DOHH2 (cell line): ENCODE data around the gene KITLG.
"Not testable (repeated sequence)": the region's sequence is repeated elsewhere in the genome, so short reads cannot be mapped to it uniquely, and the experiment has no call there.

Experiments
- H3F3A ChIP-seq: fragments of 200-600 bp; sonication (generic), shearing (Covaris generic); 2 replicates; pipeline ENCODE4 v1.6.0; 2016; ENCODE audit warnings: antibody characterized with exemption, mild to moderate bottlenecking; ENCODE audit not compliant: control insufficient read depth, insufficient read depth
- H3K27ac ChIP-seq: fragments of 200-600 bp; sonication (generic); 2 replicates; pipeline ENCODE4 v1.5.1; 2014; ENCODE audit warnings: low read depth, mild to moderate bottlenecking, low read length, moderate library complexity
- H3K27me3 ChIP-seq: fragments of 200-600 bp; sonication (generic); 2 replicates; pipeline ENCODE4 v1.6.1; 2014; ENCODE audit warnings: mild to moderate bottlenecking, low read length, mixed read lengths; ENCODE audit not compliant: control insufficient read depth
- H3K36me3 ChIP-seq: fragments of 200-600 bp; sonication (generic); 2 replicates; pipeline ENCODE4 v1.6.1; 2014; ENCODE audit warnings: mild to moderate bottlenecking, low read length, moderate library complexity, mixed read lengths; ENCODE audit not compliant: control insufficient read depth
- H3K4me1 ChIP-seq: fragments of 200-600 bp; sonication (generic); 2 replicates; pipeline ENCODE4 v1.6.1; 2014; ENCODE audit warnings: mild to moderate bottlenecking, low read length, mixed read lengths; ENCODE audit not compliant: control insufficient read depth
- H3K4me2 ChIP-seq: fragments of 200-600 bp; sonication (generic); 2 replicates; pipeline ENCODE4 v1.6.0; 2014; ENCODE audit warnings: mild to moderate bottlenecking, low read length, moderate library complexity
- H3K4me3 ChIP-seq: fragments of 200-600 bp; sonication (generic); 2 replicates; pipeline ENCODE4 v1.5.1; 2014; ENCODE audit warnings: mild to moderate bottlenecking, low read length, mixed read lengths
- H3K79me2 ChIP-seq: fragments of 200-600 bp; sonication (generic); 2 replicates; pipeline ENCODE4 v1.6.1; 2014; ENCODE audit warnings: mild to moderate bottlenecking, low read length, mixed read lengths; ENCODE audit not compliant: control insufficient read depth
- H3K9me2 ChIP-seq: fragments of 200-600 bp; sonication (generic); replicated peaks from 2 replicates; pipeline ENCODE4 v1.6.1; 2014; ENCODE audit warnings: mild to moderate bottlenecking, low read length, mixed read lengths; ENCODE audit not compliant: control insufficient read depth
- H3K9me3 ChIP-seq: fragments of 200-600 bp; sonication (generic); 2 replicates; pipeline ENCODE4 v1.6.1; 2014; ENCODE audit warnings: antibody characterized with exemption, low read length, mixed read lengths; ENCODE audit not compliant: control insufficient read depth, insufficient read depth
- H4K20me1 ChIP-seq: fragments of 200-600 bp; sonication (generic); 2 replicates; pipeline ENCODE4 v1.6.0; 2014; ENCODE audit warnings: low read depth, mild to moderate bottlenecking, antibody characterized with exemption, low read length, moderate library complexity; ENCODE audit not compliant: control insufficient read depth, insufficient read depth
- EZH2phosphoT487 ChIP-seq: fragments of 200-600 bp; sonication (generic); IDR thresholded peaks from 2 replicates; pipeline ENCODE4 v1.6.1; 2017; ENCODE audit warnings: borderline replicate concordance, mild to moderate bottlenecking, antibody characterized with exemption, low read length, moderate library complexity, mixed read lengths
- TF ChIP-seq, protein P1 (sequence below): fragments of 200-600 bp; sonication (generic); IDR thresholded peaks from one replicate; pipeline ENCODE4 v1.5.1; 2014; ENCODE audit warnings: antibody characterized with exemption, mild to moderate bottlenecking, low read depth, low read length; ENCODE audit not compliant: poor library complexity, severe bottlenecking

Gene KITLG

DNA sequence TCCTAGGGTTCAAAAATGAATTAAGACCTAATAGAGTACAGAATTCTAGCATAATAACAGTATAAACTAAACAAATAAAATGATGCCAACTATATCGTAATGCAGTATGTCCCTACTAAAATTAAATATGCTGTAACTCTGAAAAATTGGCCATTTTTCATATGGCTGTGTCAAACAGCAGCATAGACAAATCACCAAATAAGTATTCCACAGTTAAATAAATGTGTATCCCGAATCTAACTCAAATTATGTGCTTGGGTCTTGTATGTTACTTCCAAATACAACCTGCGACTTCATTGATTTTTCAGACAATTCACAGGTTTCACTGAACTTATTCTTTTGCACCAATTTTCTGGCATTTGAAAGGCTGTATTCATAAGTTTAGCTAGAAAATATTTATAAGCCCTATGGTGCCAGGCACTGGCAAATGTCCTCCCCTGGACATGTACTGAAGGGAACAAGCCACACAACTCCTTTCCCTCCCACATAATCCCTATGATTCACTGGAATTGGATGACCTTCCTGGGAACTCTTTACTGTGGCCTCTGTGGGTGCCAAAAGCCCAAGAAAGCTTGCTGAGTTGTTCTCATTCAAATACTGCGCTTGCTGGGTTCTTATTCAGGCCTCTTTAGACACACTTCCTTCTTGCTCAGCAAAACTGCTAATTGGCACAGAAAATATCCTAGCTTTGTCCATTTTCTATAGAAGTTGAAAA, 108.8 kb downstream of the KITLG start:
- Histone ChIP-seq H3K4me1 (no peaks in the 10 kb centered on the region), H3F3A (no peaks in the 10 kb centered on the region), H3K4me2 (no peak overlapping the region), H3K9me3 (no peaks in the 10 kb centered on the region), H3K4me3 (no peak overlapping the region), H3K27me3 (no peaks in the 10 kb centered on the region), H4K20me1 (no peaks in the 10 kb centered on the region), H3K9me2 (no peaks in the 10 kb centered on the region), H3K27ac (no peak overlapping the region), H3K79me2 (no peaks in the 10 kb centered on the region), H3K36me3 (no peaks in the 10 kb centered on the region)
- no peak for TF ChIP-seq EZH2phosphoT487
- TF ChIP-seq, protein P1, sequence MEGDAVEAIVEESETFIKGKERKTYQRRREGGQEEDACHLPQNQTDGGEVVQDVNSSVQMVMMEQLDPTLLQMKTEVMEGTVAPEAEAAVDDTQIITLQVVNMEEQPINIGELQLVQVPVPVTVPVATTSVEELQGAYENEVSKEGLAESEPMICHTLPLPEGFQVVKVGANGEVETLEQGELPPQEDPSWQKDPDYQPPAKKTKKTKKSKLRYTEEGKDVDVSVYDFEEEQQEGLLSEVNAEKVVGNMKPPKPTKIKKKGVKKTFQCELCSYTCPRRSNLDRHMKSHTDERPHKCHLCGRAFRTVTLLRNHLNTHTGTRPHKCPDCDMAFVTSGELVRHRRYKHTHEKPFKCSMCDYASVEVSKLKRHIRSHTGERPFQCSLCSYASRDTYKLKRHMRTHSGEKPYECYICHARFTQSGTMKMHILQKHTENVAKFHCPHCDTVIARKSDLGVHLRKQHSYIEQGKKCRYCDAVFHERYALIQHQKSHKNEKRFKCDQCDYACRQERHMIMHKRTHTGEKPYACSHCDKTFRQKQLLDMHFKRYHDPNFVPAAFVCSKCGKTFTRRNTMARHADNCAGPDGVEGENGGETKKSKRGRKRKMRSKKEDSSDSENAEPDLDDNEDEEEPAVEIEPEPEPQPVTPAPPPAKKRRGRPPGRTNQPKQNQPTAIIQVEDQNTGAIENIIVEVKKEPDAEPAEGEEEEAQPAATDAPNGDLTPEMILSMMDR: no peak

DNA sequence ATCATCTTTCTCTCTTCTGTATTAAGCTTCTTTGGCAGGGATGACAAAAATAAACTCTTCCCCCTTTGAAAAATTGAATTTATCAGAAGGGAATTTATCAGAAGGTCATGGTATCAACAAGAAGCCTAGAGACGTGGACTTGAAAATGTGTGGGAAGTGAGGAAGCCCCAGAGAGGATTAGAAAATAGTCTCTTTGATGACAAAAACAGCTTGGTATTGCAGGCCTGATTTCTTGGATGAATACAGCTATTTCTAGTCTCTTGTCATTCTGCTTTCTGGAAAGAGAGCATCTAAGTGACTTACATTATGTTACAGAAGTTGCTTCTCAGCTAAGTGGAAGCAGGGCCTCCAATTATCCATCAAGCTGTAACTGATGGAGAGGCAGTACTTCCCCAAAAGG, 111.1 kb downstream of the KITLG start:
- no peaks in the 10 kb centered on the region for H3K27me3 ChIP-seq
- no peaks in the 10 kb centered on the region for H3K4me1 ChIP-seq
- H3K4me2 ChIP-seq: no peak overlapping the region
- H3K36me3 ChIP-seq: no peaks in the 10 kb centered on the region
- no peaks in the 10 kb centered on the region for H3K79me2 ChIP-seq
- no peak overlapping the region for H3K27ac ChIP-seq
- no peaks in the 10 kb centered on the region for H3F3A ChIP-seq
- TF ChIP-seq EZH2phosphoT487: no peak
- TF ChIP-seq, protein P1: no peak
- H4K20me1 ChIP-seq: no peaks in the 10 kb centered on the region
- H3K9me2 ChIP-seq: no peaks in the 10 kb centered on the region
- H3K4me3 ChIP-seq: no peak overlapping the region
- H3K9me3 ChIP-seq: no peaks in the 10 kb centered on the region

DNA sequence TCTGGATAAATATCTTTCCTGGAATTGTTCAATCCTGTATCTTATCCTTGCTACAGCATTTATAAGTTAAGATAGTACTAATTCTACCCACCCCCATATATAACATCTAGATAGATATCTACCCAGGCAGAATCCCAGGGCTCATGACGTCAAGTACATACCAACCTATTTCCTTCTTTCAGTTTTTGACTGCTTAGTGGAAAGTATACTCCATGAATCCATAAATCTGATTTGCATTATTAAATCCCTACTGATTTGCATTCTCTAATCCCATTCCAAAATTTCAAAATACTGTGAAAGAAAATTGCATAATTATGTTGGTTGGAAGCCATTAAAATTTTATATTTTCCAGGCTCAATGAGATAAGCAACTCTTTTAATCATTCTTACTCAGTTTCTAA, 111.7 kb downstream of the KITLG start:
- no peaks in the 10 kb centered on the region for H3K9me2 ChIP-seq
- no peak overlapping the region for H3K4me2 ChIP-seq
- H4K20me1 ChIP-seq: no peaks in the 10 kb centered on the region
- no peaks in the 10 kb centered on the region for H3K79me2 ChIP-seq
- no peaks in the 10 kb centered on the region for H3K9me3 ChIP-seq
- TF ChIP-seq EZH2phosphoT487: no peak
- TF ChIP-seq, protein P1: no peak
- no peaks in the 10 kb centered on the region for H3F3A ChIP-seq
- H3K27ac ChIP-seq: no peak overlapping the region
- H3K36me3 ChIP-seq: no peaks in the 10 kb centered on the region
- no peak overlapping the region for H3K4me3 ChIP-seq
- H3K4me1 ChIP-seq: no peaks in the 10 kb centered on the region
- H3K27me3 ChIP-seq: no peaks in the 10 kb centered on the region

DNA sequence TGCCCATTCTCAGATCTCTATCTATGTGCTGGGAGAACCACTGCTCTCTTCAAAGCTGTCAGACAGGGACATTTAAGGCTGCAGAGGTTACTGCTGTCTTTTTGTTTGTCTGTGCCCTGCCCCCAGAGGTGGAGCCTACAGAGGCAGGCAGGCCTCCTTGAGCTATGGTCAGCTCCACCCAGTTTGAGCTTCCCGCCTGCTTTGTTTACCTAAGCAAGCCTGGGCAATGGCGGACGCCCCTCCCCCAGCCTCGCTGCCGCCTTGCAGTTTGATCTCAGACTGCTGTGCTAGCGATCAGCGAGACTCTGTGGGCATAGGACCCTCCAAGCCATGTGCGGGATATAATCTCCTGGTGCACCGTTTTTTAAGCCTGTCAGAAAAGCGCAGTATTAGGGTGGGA, 113.6 kb downstream of the KITLG start:
- not testable (repeated sequence) for H3K27ac ChIP-seq, H3K79me2 ChIP-seq, H3K4me1 ChIP-seq, H3K9me3 ChIP-seq, H3K4me3 ChIP-seq, H3K4me2 ChIP-seq, H3K9me2 ChIP-seq, H4K20me1 ChIP-seq, H3K27me3 ChIP-seq, H3F3A ChIP-seq, H3K36me3 ChIP-seq
